B cell (primary cell): Measurements from ENCODE around the gene STAU1. TPM values are rescaled to one million over a fixed set of nuclear protein-coding genes. Genes with fewer than 3 reads are reported as not detected.
A peak's percentile ranks its signal among the peaks of the same experiment; 100 is the strongest.
"Not testable (repeated sequence)": the region's sequence is repeated elsewhere in the genome, so short reads cannot be mapped to it uniquely, and the experiment has no call there.

Experiments used
- ATAC-seq: fragments of 200-7000 bp; cut with Tn5 transposase; one replicate; pipeline ENCODE4 v1.10.0; 2021; ENCODE audit warnings: low read depth, mild to moderate bottlenecking, moderate number of reproducible peaks, moderate library complexity
- CTCF ChIA-PET: fragments of 350-600 bp; sonication (Branson Sonifier 250); formaldehyde crosslinking; loops from one replicate; lab custom pipeline; 2021; ENCODE audit warnings: antibody characterized with exemption, inconsistent platforms; lab: Charles Lee
- POLR2A ChIA-PET: fragments of 350-600 bp; sonication (Branson Sonifier 250); formaldehyde crosslinking; loops from one replicate; lab custom pipeline; 2021; ENCODE audit warnings: antibody characterized with exemption; lab: Charles Lee
- DNase-seq: peaks from one replicate; pipeline ENCODE4 v3.0.0; 2013
- H2AFZ ChIP-seq: 2 replicates; pipeline ENCODE4 v1.6.1; 2012; ENCODE audit warnings: mild to moderate bottlenecking, low read depth, low read length; ENCODE audit not compliant: insufficient read depth, poor library complexity, severe bottlenecking
- H3K27ac ChIP-seq, 2 donors: 1 replicate in 1 of 2; 2 replicates in 1 of 2; pipeline ENCODE4 v1.5.1; 2012 to 2013; ENCODE audit warnings: low read length in 2 of 2, mild to moderate bottlenecking in 2 of 2, moderate library complexity in 1 of 2
- H3K27me3 ChIP-seq, 4 experiments: fragments of 200-600 bp in 1 of 4; sonication (generic) in 1 of 4; replicated peaks in 1 of 4; 1 replicate in 2 of 4; 2 replicates in 2 of 4; pipeline versions ENCODE4 v1.6.1 to v1.7.0; 2013 to 2016; ENCODE audit warnings: low read length in 3 of 4, mild to moderate bottlenecking in 2 of 4, mixed read lengths in 1 of 4, moderate library complexity in 1 of 4; ENCODE audit not compliant: insufficient read depth in 4 of 4, control insufficient read depth in 3 of 4; ENCODE audit errors: control extremely low read depth in 1 of 4
- H3K36me3 ChIP-seq, 2 experiments: replicated peaks in 1 of 2; 1 replicate in 1 of 2; 2 replicates in 1 of 2; pipeline versions ENCODE4 v1.6.1 to v1.7.1; 2013; ENCODE audit warnings: low read length in 1 of 2; ENCODE audit not compliant: insufficient read depth in 2 of 2, control insufficient read depth in 1 of 2; ENCODE audit errors: control extremely low read depth in 1 of 2, extremely low read depth in 1 of 2
- H3K4me1 ChIP-seq, 2 donors: fragments of 200-600 bp in 1 of 2; sonication (generic) in 1 of 2; 1 replicate in 1 of 2; 2 replicates in 1 of 2; pipeline versions ENCODE4 v1.5.1 to v1.6.1; 2013 to 2017; ENCODE audit warnings: low read length in 2 of 2; ENCODE audit not compliant: control insufficient read depth in 2 of 2, insufficient read depth in 2 of 2
- H3K4me2 ChIP-seq: replicated peaks from 2 replicates; pipeline ENCODE3; 2012; ENCODE audit warnings: mild to moderate bottlenecking, low read depth, low read length; ENCODE audit not compliant: poor library complexity, severe bottlenecking
- H3K4me3 ChIP-seq, 5 experiments: fragments of 200-600 bp in 1 of 5; sonication (generic) in 1 of 5; 1 replicate in 3 of 5; 2 replicates in 2 of 5; pipeline versions ENCODE4 v1.5.1 to v1.7.0; 2011 to 2016; ENCODE audit warnings: low read length in 4 of 5, mild to moderate bottlenecking in 4 of 5, low read depth in 2 of 5, control low read depth in 1 of 5, moderate library complexity in 1 of 5; ENCODE audit not compliant: insufficient read depth in 1 of 5; ENCODE audit errors: control extremely low read depth in 1 of 5, extremely low read depth in 1 of 5
- H3K79me2 ChIP-seq: fragments of 200-600 bp; sonication (generic); one replicate; pipeline ENCODE4 v1.6.0; 2016; ENCODE audit warnings: low read length; ENCODE audit not compliant: control insufficient read depth, insufficient read depth
- H3K9ac ChIP-seq: fragments of 200-600 bp; sonication (generic); 2 replicates; pipeline ENCODE4 v1.6.1; 2017; ENCODE audit warnings: mild to moderate bottlenecking, low read length, moderate library complexity
- H3K9me3 ChIP-seq, 3 donors: one replicate each; pipeline versions ENCODE4 v1.6.1 to v1.7.1; 2013; ENCODE audit warnings: low read length in 2 of 3; ENCODE audit not compliant: control insufficient read depth in 2 of 3, insufficient read depth in 1 of 3; ENCODE audit errors: control extremely low read depth in 1 of 3
- H4K20me1 ChIP-seq: 2 replicates; pipeline ENCODE4 v1.6.0; 2012; ENCODE audit warnings: mild to moderate bottlenecking, low read length; ENCODE audit not compliant: insufficient read depth, control insufficient read depth, poor library complexity, severe bottlenecking
- H3K27ac Mint-ChIP-seq: one replicate; pipeline ENCODE4 v1.8.0; 2021; ENCODE audit warnings: mixed read lengths
- H3K27me3 Mint-ChIP-seq: one replicate; pipeline ENCODE4 v1.8.0; 2021; ENCODE audit warnings: mixed read lengths
- H3K4me1 Mint-ChIP-seq: one replicate; pipeline ENCODE4 v1.8.0; 2021; ENCODE audit warnings: mixed read lengths
- H3K4me3 Mint-ChIP-seq: one replicate; pipeline ENCODE4 v1.8.0; 2021; ENCODE audit warnings: mixed read lengths
- H3K9me3 Mint-ChIP-seq: one replicate; pipeline ENCODE4 v1.8.0; 2022; ENCODE audit warnings: mixed read lengths; ENCODE audit not compliant: insufficient read depth
- EZH2 ChIP-seq: IDR thresholded peaks from 2 replicates; pipeline ENCODE4 v1.6.1; 2012; ENCODE audit warnings: borderline replicate concordance, low read depth, mild to moderate bottlenecking, moderate library complexity, low read length; ENCODE audit not compliant: insufficient read depth, poor library complexity, severe bottlenecking
- WGBS: methylation state at CpG from one replicate; pipeline ENCODE4 v1.1.5; 2013; ENCODE audit warnings: missing lambda C conversion rate; ENCODE audit not compliant: insufficient coverage; 5-methylcytosine and 5-hydroxymethylcytosine counted together
- intact Hi-C: fragments of 100-400 bp; cut with micrococcal nuclease; formaldehyde crosslinking; loops from one replicate; pipeline ENCODE4 v1.10.0; 2022
- polyA plus RNA-seq: library from polyadenylated mRNA; depleted of rRNA; stranded (reverse); fragments of >200 nt; gene quantifications from 2 replicates; pipeline ENCODE4 v1.2.3, GENCODE V29; 2012
- total RNA-seq, 2 donors: library from RNA; stranded (reverse); fragments of 120-200 nt in 1 of 2; gene quantifications; 1 replicate in 1 of 2; 2 replicates in 1 of 2; pipeline versions ENCODE4 v1.2.3 to v1.2.4, GENCODE V29; 2013 to 2022
- TF ChIP-seq, protein P1 (sequence below): fragments of 200-600 bp; IDR thresholded peaks from one replicate; pipeline ENCODE4 v1.8.0; 2022; ENCODE audit warnings: antibody characterized with exemption, mild to moderate bottlenecking

Gene STAU1
- total and polyA plus RNA-seq, 2 donors (not counting 1 experiment from before 2014, with no cell fraction given) = 15.4 to 42.9 TPM

DNA sequence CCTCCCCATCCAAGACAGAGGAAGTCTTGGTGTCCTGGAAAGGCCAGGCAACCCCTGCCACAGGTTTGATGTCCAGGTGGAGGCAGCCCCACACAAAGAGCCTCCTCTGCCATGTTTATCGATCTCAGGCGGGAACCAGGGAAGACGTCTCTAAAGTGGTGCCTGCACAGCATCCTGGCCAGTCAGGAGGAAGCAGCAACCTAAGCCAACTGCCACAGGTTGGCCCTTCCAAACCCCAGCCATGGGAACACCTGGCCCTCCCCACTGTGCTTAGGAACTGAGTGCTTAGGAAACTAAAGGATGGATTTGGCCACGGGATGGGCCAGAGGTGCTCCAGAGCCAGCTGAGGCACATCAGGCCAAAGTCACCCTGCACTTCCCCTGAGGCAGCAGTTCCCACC, 85.1 kb downstream of the STAU1 start:
- Mint-ChIP-seq H3K4me1 (peaks cover 29% of the 10 kb centered on the region), H3K4me3 (no peak overlapping the region), H3K27me3 (no peaks in the 10 kb centered on the region), H3K27ac (peak overlapping the region; percentile 21), H3K9me3 (no peaks in the 10 kb centered on the region)
- Histone ChIP-seq H3K27ac (no peak overlapping the region), H3K4me3 (no peak overlapping the region), H3K27me3 (no peaks in the 10 kb centered on the region), H3K9me3 (no peaks in the 10 kb centered on the region), H3K36me3 (peaks cover 0 to 26% of the 10 kb centered on the region in 2 experiments), H3K9ac (no peak overlapping the region), H3K79me2 (peaks cover 3% of the 10 kb centered on the region), H4K20me1 (no peaks in the 10 kb centered on the region), H2AFZ (no peak overlapping the region), H3K4me2 (no peak overlapping the region), H3K4me1 (peaks cover 21 to 29% of the 10 kb centered on the region in 2 donors)
- ChIA-PET POLR2A (no interaction called here), CTCF (no interaction called here)
- 100% methylated on average over 3 of the region's 4 CpGs for WGBS
- ATAC-seq = no peak
- intact Hi-C loops = no loop called here
- no peak for DNase-seq
- TF ChIP-seq, protein P1, sequence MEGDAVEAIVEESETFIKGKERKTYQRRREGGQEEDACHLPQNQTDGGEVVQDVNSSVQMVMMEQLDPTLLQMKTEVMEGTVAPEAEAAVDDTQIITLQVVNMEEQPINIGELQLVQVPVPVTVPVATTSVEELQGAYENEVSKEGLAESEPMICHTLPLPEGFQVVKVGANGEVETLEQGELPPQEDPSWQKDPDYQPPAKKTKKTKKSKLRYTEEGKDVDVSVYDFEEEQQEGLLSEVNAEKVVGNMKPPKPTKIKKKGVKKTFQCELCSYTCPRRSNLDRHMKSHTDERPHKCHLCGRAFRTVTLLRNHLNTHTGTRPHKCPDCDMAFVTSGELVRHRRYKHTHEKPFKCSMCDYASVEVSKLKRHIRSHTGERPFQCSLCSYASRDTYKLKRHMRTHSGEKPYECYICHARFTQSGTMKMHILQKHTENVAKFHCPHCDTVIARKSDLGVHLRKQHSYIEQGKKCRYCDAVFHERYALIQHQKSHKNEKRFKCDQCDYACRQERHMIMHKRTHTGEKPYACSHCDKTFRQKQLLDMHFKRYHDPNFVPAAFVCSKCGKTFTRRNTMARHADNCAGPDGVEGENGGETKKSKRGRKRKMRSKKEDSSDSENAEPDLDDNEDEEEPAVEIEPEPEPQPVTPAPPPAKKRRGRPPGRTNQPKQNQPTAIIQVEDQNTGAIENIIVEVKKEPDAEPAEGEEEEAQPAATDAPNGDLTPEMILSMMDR = no peak
- TF ChIP-seq EZH2 = no peak

DNA sequence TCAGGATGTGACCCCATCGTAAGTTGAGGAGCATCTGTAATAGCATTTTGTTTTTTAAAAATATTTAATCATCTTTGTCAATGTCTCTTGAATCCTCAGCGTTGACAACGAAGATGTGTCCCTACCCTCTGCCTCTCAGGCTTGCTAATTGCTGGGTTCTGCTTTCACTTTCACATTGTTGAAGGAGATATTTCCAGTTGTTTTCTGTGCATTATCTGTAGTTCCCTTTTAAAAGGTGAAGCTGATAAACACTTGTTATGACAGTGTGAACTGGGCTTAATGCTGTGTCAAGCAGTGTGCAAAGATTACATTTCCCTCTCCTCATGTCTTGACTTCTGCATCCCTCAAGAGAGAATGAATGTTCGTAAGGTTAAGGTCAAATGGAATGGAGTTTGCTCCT, 87.2 kb downstream of the STAU1 start:
- Histone ChIP-seq H3K9ac (peak overlapping the region; percentile 52), H3K9me3 (no peaks in the 10 kb centered on the region), H3K27ac (peak overlapping the region; percentile 60 to 77), H3K79me2 (peaks cover 3% of the 10 kb centered on the region), H3K36me3 (peaks cover 1 to 34% of the 10 kb centered on the region in 2 experiments), H4K20me1 (no peaks in the 10 kb centered on the region), H3K4me2 (peak overlapping the region; percentile 69), H3K4me3 (peak overlapping the region in 1 of 5 experiments; percentile 50), H2AFZ (peak overlapping the region; percentile 47), H3K27me3 (no peaks in the 10 kb centered on the region), H3K4me1 (peaks cover 21 to 29% of the 10 kb centered on the region in 2 donors)
- ChIA-PET CTCF (interaction anchor here (1.0 kb wide), 1 partner anchor 10 kb away, joined by 3 read pairs; no protein-coding TSS in a partner anchor), POLR2A (interaction anchor here (0.6 kb wide), 1 partner anchor 57 kb away, joined by 5 read pairs; no protein-coding TSS in a partner anchor)
- no peaks in the 10 kb centered on the region for H3K27me3 Mint-ChIP-seq
- intact Hi-C loops = no loop called here
- peaks cover 29% of the 10 kb centered on the region for H3K4me1 Mint-ChIP-seq
- WGBS = no CpG with 5 or more reads among the region's 4 CpGs
- peak overlapping the region; percentile 89 for H3K27ac Mint-ChIP-seq
- DNase-seq = peak; percentile 58
- peak; percentile 78 for ATAC-seq
- H3K4me3 Mint-ChIP-seq = peak overlapping the region; percentile 75
- TF ChIP-seq, protein P1 = no peak
- no peak for TF ChIP-seq EZH2
- no peaks in the 10 kb centered on the region for H3K9me3 Mint-ChIP-seq

DNA sequence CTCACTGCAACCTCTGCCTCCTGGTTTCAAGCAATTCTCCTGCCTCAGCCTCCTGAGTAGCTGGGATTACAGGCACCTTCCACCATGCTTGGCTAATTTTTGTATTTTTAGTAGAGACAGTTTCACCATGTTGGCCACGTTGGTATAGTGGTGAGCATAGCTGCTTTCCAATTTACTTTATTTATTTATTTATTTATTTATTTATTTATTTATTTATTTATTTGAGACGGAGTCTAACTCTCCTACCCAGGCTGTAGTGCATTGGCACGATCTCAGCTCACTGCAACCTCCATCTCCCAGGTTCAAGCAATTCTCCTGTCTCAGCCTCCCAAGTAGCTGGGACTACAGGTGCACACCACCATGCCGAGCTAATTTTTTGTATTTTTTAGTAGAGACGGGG, 87.8 kb downstream of the STAU1 start:
- peaks cover 29% of the 10 kb centered on the region for H3K4me1 Mint-ChIP-seq
- peak overlapping the region; percentile 47 for H2AFZ ChIP-seq
- H3K9me3 Mint-ChIP-seq, H3K27me3 ChIP-seq, intact Hi-C loops, H3K79me2 ChIP-seq, H4K20me1 ChIP-seq, H3K27ac Mint-ChIP-seq, ATAC-seq, H3K4me3 Mint-ChIP-seq, H3K4me3 ChIP-seq, DNase-seq, H3K27me3 Mint-ChIP-seq, H3K9me3 ChIP-seq: not testable (repeated sequence)
- ChIA-PET POLR2A (interaction anchor here (0.6 kb wide), 1 partner anchor 56 kb away, joined by 5 read pairs; no protein-coding TSS in a partner anchor), CTCF (interaction anchor here (1.0 kb wide), 1 partner anchor 9 kb away, joined by 3 read pairs; no protein-coding TSS in a partner anchor)
- H3K27ac ChIP-seq = peak overlapping the region; percentile 60 to 77
- peaks cover 1 to 41% of the 10 kb centered on the region in 2 experiments for H3K36me3 ChIP-seq
- WGBS = 100% methylated on average over 1 of the region's 5 CpGs
- peaks cover 21 to 29% of the 10 kb centered on the region in 2 donors for H3K4me1 ChIP-seq
- H3K9ac ChIP-seq = peak overlapping the region; percentile 52
- H3K4me2 ChIP-seq = peak overlapping the region; percentile 69
